ENCODE results near the gene CCDC187. TPM values are rescaled to one million over a fixed set of nuclear protein-coding genes. Genes with fewer than 3 reads are reported as not detected.

The CCDC187 gene
- total RNA-seq, 1 donor from 2014 or later, result not detected

DNA sequence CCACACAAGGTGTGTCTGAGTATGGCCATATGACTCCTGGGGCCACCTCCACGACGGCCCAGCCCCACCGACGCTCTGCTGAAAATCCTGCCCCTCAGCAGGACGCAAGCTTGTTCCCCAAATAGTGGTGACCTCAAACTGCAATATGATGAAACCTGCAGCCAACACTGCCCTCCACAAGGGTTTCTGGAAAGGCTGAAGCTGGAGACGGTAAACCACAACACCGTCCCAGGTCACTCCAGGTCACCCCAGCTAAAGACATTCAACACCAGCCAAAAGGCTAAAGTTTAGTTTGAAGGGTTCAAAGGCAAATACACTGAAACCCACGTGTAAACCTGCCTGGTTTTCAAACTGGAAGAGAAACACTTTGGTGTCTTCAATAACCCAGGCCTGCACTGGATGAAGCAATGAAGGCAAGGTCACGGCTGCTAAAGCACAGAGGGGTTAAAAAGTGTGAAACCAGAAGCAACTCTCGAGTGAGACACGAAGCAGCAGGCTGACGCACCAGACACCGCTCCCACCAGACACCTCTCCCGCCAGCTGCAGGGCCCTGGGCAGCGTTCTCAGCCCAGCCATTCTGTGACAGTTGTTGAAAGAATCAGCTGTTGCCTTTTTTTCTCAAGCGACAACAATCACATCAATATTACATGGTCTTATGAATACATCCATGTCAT lies 97.2 kb downstream of the CCDC187 start:
- DNase-seq (ENCODE audit: low read depth), result no peak

DNA sequence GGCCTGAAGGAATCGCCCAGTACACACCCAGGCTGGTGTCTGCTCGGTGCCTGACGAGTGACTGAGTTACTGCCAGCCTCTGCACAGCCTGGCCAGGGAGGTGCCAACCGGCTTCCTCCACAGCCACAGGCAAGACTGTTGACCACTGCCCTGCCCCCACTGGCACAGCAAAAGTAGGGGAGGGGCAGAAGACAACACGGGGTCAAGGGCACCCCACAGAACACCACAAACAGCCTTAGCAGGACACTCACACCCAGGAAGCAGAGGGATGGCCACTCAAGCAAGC lies 98.2 kb downstream of the CCDC187 start:
- no peak for DNase-seq (ENCODE audit: low read depth)

DNA sequence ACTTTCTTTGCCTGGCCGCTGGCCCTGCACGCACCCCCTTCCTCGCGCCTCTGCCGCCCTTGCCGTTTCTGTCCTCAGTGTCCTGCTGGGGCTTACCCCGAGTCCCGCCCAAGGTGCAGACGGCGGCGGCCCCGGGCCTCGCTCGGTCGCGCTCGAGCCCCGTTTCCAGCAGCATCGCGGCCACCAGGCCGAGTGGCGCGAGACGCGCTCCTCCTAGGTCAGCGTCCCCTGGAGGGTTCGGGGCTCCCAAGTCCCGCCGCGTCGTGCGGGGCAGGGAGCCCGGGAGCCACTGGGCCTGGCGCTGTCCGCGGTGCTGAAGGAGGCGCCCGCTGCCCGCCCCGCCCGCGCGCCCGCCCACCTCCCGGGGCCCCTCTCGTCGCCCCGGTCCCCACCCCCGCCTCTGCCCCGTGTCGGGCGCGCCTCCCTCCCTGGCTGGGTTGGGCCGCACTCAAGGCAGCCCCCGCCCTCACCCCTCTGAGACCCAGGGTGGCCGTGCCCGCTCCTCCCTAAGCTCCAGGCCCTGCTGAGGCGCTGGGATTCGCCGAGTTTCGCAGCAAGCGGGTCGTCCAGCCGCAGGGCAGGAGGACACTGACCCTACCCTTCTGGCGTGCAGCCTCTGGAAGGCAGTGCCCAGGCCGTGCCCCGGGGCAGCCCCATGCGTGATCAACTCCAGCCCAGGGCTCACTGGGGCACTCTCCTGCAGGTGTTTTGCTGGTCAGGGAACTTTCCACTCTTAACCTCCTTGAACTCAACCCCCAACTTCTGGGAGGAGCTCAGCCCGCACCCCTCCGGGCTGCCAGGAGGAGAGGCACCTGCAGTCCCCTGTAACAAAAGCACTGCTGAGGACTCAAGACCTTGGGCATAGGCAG lies 98.8 kb downstream of the CCDC187 start, which contains the start of gene LHX3:
Gene LHX3, minus strand, starts transcription at position 291 of the 869 bp plus-strand sequence. Its CDS starts 116 bp downstream, at position 175.
- no peak for DNase-seq (ENCODE audit: low read depth)

DNA sequence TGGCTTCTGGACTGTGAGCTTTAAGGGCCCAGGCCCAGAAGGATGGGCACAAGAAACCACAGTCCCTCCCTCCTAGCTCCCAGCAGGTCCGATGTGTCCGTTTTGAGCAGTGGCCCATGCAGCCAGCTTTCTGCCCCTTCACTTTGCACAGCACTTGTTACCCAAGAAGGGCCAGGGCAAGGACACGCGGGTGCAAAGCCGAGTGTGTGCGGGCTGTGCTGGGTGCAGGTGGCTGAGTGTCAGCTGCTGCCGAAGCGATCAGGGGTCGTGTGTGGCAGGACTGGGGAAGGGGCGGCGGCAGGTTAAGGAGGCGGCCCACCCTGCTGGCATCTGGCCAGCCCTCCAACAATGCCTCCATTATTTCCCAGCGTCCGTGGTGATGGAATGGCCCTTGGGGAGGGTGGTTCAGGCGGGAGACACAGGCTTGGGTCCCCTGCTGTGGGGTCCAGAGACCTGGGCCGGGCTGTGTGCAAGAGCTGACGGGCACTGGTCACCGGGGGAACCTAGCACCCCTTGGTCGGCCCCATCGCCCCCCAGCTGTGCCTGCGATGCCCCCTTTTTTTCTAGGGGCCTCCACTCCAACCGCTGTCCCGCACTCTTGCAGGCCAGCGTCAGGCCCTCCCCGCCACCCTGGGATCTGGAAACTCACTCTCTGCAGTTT lies 99.6 kb downstream of the CCDC187 start:
- no peak for DNase-seq (ENCODE audit: low read depth)

DNA sequence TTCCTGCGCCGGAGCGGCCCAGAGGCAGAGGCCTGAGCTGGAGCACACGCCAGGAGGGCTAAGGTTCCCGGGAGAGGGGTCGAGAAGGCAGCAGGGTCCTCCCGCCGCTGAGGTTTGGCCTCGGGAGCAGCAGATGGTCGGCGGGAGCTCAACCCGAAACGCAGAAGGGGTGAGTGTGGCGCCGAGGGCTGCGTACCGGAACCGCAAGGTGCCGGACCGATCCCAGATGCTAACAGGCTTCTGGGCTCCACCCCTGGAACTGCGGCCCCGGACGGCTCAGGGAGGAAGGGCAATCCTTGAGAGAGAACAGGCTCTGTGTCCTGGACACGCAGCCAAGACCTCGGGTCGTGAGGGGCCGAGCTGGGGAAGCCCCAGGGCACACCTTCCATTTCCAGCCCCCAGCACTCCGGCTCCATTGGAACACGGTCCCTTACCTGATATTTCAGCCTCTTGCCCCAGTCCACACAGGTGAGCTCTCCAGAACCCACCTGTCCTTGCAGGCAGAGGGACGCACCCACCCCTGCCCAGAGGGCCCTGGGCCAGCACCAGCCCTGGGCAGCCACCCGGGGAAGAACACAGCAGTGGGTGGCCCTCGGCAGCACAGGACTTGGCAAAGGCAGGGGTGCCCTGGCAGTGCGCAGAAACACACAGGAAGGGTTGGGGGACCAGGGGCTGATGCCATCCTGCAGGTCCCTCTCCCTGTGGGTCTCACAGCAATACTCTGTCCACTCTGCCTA lies 100.3 kb downstream of the CCDC187 start:
- no peak for DNase-seq (ENCODE audit: low read depth)

DNA sequence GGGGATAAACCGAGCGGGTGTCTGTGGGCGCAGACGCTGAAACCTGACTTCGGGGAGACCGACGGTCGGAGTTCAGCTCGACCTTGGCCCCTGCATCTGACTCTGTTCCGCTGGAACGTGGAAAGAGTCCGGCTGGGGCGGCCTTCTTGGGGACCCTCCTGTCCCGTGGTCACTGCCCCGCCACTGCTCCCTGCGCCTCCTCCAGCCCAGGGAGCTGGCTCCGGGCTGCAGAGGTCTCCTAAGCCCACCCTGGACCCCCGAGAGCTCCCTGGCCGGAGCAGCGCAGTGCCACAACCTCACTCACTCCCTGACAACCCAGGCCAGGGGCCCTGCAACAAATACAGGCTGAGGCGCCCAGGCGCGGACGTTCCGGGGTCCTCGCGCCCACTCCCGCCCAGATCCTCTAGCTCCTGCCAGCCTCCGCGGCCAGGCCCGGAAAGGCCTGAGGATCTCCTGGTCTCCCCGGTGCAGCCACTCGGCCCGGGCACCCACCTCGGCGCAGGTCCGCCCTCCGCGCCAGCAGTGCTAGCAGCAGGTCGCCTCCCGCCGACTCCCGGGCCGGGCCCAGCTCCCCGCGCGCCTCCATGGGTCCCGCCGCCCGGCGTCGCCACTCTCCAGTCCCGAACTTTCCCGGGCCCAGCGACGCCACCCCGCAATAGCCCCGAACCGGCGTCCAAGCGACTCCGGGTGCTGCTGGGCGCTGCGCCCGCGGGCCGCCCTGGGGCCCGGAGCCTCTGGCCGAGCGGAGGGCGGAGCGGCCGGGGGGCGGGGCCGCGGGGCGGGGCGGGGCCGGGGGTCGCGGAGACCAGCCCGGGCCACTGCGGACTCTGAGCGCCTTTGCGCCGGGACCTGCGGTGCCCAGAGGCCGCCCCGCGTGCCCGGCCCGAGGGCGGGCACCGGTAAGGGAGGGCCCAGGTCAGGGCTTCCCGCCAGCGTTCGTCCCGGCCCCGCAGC lies 101.2 kb downstream of the CCDC187 start:
- DNase-seq (ENCODE audit: low read depth), result no peak

DNA sequence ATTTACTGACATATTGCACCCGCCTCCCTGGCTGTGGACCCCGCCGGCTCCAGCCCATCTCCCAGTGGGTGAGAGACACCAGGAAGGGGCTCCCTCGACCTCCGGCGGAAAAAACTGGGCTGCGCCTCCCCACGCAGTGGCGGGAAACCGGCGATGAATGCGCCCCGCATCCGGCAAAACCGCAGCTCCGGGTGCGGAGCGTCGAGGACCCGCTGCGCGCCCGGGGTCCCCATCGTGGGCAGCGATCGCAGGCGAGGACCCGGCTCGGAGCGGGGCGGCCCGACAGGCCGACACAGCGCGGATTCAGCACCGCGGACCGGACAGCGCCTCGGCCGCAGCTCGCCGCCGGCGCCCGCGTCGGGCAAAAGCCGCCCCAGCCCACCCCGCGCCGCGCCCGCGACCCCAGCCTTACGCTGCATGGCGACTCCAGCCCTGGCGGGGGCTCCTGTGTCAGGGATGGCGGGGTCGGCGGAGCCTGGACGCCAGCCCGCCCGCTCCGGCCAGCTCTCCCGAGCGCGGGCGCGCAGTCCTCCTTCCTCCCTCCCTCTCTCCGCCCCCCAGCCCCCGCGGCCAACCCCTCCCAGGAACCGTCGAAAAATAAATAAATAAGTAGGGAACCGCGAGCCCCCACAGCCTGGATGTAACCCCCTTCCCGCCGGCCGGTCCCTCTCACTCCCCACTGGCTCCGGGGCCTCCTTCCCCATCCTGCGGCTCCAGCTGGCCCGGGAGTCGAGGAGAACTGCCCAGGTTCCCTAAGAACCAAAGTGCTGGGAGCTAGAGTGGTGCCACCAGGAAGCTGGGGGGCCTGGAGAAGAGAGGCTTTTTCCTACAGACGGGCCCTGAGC lies 102.1 kb downstream of the CCDC187 start:
- no peak for DNase-seq (ENCODE audit: low read depth)

DNA sequence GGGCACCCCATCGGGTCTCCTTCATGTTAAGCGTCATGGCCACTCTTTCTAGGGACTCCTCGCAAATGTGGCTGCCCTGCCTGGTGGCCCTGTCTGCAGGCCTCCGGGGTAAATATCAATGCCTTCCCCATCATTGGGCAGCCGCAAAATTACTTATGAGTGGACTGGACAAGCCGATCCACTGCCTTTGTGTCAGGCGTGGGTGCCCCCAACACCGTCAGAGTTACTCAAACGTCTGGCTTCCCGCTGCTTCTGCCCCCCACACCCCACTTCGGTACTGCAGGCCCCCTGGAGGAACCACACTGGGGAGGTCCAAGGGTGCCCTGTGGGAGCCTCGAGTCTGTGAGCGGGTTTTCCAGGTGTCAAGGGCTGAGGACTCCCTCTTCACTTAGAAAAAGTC lies 102.7 kb downstream of the CCDC187 start:
- no peak for DNase-seq (ENCODE audit: low read depth)

DNA sequence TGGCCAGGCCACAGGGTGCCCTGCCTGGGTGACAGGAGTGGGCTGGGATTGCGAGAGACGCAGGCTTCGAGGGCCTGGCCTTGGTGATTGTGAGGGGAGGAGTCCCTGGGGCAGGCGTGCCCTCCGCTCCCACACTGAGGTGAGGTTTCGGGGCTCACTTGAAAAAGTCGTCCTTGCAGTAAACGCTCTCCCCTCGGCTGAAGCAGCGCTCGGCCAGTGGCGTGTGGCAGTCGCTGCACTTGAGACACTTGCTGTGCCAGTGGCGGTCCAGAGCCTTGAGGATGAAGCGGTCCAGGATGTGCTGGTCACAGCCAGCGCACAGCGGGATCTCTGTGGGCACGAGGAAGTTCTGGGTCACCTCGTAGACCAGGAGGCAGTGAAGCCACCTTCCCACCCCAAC lies 103.5 kb downstream of the CCDC187 start:
- no peak for DNase-seq (ENCODE audit: low read depth)

Other genes with a start within 250 kb of the CCDC187 start
- gene NACC2, start 208.8 kb downstream of the CCDC187 start, total RNA-seq, result 22.9 and 62.0 TPM in 2 replicates
- 69.3 and 73.2 TPM in 2 replicates for gene TMEM250, start 185.2 kb downstream of the CCDC187 start, total RNA-seq
- not detected in 2 replicates for gene LHX3, start 99.0 kb downstream of the CCDC187 start, total RNA-seq
- gene QSOX2, start 58.3 kb downstream of the CCDC187 start, total RNA-seq, result 9.2 and 10.3 TPM in 2 replicates
- 15.5 and 23.6 TPM in 2 replicates for gene GPSM1, start 23.4 kb upstream of the CCDC187 start, total RNA-seq
- 12.5 and 17.4 TPM in 2 replicates for gene DNLZ, start 59.6 kb upstream of the CCDC187 start, total RNA-seq
- gene CARD9, start 69.6 kb upstream of the CCDC187 start, total RNA-seq, result 0.52 and 1.5 TPM in 2 replicates
- gene SNAPC4, start 96.1 kb upstream of the CCDC187 start, total RNA-seq, result 7.5 and 15.5 TPM in 2 replicates
- gene ENTR1, start 106.5 kb upstream of the CCDC187 start, total RNA-seq, result 30.4 and 54.5 TPM in 2 replicates
- 45.8 and 48.1 TPM in 2 replicates for gene PMPCA, start 106.6 kb upstream of the CCDC187 start, total RNA-seq
- 4.3 and 11.5 TPM in 2 replicates for gene INPP5E, start 135.8 kb upstream of the CCDC187 start, total RNA-seq
- gene SEC16A, start 178.9 kb upstream of the CCDC187 start, total RNA-seq, result 20.8 and 69.4 TPM in 2 replicates
- 9.2 and 47.5 TPM in 2 replicates for gene NOTCH1, start 242.0 kb upstream of the CCDC187 start, total RNA-seq